Loucy (cell line): Measurements from ENCODE around the gene SV2B.

ENCODE experiments used
- H2AFZ ChIP-seq: fragments of 200-600 bp; sonication (generic); 2 replicates; pipeline ENCODE4 v1.6.0; 2016; ENCODE audit warnings: antibody characterized with exemption, mild to moderate bottlenecking, low read length, moderate library complexity
- H3F3A ChIP-seq: fragments of 200-600 bp; 2 replicates; pipeline ENCODE4 v1.6.0; 2016; ENCODE audit warnings: antibody characterized with exemption, low read depth, mild to moderate bottlenecking
- H3K27me3 ChIP-seq: fragments of 200-600 bp; sonication (generic); 2 replicates; pipeline ENCODE4 v1.6.1; 2014; ENCODE audit warnings: low read length, mild to moderate bottlenecking; ENCODE audit not compliant: insufficient read depth, poor library complexity, severe bottlenecking
- H3K36me3 ChIP-seq: fragments of 200-600 bp; sonication (generic); 2 replicates; pipeline ENCODE4 v1.6.1; 2016; ENCODE audit warnings: low read length; ENCODE audit not compliant: insufficient read depth
- H3K4me1 ChIP-seq: fragments of 200-600 bp; sonication (generic); 2 replicates; pipeline ENCODE4 v1.5.1; 2014; ENCODE audit warnings: low read length, mild to moderate bottlenecking; ENCODE audit not compliant: insufficient read depth, poor library complexity, severe bottlenecking
- H3K4me2 ChIP-seq: fragments of 200-600 bp; sonication (generic); 2 replicates; pipeline ENCODE4 v1.6.0; 2014; ENCODE audit warnings: antibody characterized with exemption, low read length, low read depth, mild to moderate bottlenecking; ENCODE audit not compliant: poor library complexity, severe bottlenecking
- H3K4me3 ChIP-seq: fragments of 200-600 bp; sonication (generic); 2 replicates; pipeline ENCODE4 v1.5.1; 2014; ENCODE audit warnings: low read length, mild to moderate bottlenecking, mixed read lengths; ENCODE audit not compliant: poor library complexity, severe bottlenecking
- H3K79me2 ChIP-seq: fragments of 200-600 bp; sonication (generic); 2 replicates; pipeline ENCODE4 v1.6.1; 2014; ENCODE audit warnings: low read length; ENCODE audit not compliant: insufficient read depth
- H3K9ac ChIP-seq: fragments of 200-600 bp; sonication (generic); 2 replicates; pipeline ENCODE4 v1.6.0; 2014; ENCODE audit warnings: mild to moderate bottlenecking, low read depth, low read length, moderate library complexity; ENCODE audit not compliant: poor library complexity, severe bottlenecking
- H3K9me2 ChIP-seq: fragments of 200-600 bp; sonication (generic); replicated peaks from 2 replicates; pipeline ENCODE4 v1.6.1; 2016; ENCODE audit warnings: low read depth, low read length, mixed read lengths
- H3K9me3 ChIP-seq: fragments of 200-600 bp; sonication (generic); 2 replicates; pipeline ENCODE4 v1.6.1; 2014; ENCODE audit warnings: mild to moderate bottlenecking, antibody characterized with exemption, low read length, low read depth; ENCODE audit not compliant: insufficient read depth
- H4K20me1 ChIP-seq: fragments of 200-600 bp; sonication (generic); 2 replicates; pipeline ENCODE4 v1.6.0; 2014; ENCODE audit warnings: antibody characterized with exemption, low read length, mild to moderate bottlenecking; ENCODE audit not compliant: insufficient read depth, poor library complexity, severe bottlenecking
- CTCF ChIP-seq: fragments of 200-600 bp; sonication (generic); conservative IDR thresholded peaks from 2 replicates; pipeline ENCODE4 v1.5.1; 2014; ENCODE audit warnings: mild to moderate bottlenecking, antibody characterized with exemption, low read length
- EZH2phosphoT487 ChIP-seq: fragments of 200-600 bp; IDR thresholded peaks from 2 replicates; pipeline ENCODE4 v1.6.1; 2018; ENCODE audit warnings: antibody characterized with exemption, mild to moderate bottlenecking, moderate library complexity, borderline replicate concordance

Gene SV2B

GRCh38 chr15:91308855-91309254 is 208.8 kb downstream of the SV2B start:
- Histone ChIP-seq H3K4me1 (peaks cover 73% of the 10 kb centered on the region), H3K4me2 (peak overlapping the region; percentile 63), H3F3A (0 out of 2 replicates have a peak, but pooled peaks cover 4% of the 10 kb centered on the region), H3K79me2 (no peaks in the 10 kb centered on the region), H3K36me3 (no peaks in the 10 kb centered on the region), H3K4me3 (peak overlapping the region; percentile 17), H3K27me3 (no peaks in the 10 kb centered on the region), H3K9me3 (no peaks in the 10 kb centered on the region), H3K9me2 (no peaks in the 10 kb centered on the region), H2AFZ (no peak overlapping the region), H4K20me1 (no peaks in the 10 kb centered on the region), H3K9ac (no peak overlapping the region)
- TF ChIP-seq CTCF (no peak), EZH2phosphoT487 (no peak)

GRCh38 chr15:91311986-91312385 is 211.9 kb downstream of the SV2B start:
- no peak for TF ChIP-seq CTCF
- TF ChIP-seq EZH2phosphoT487: no peak
- Histone ChIP-seq H3K9me3 (no peaks in the 10 kb centered on the region), H3K4me2 (peak overlapping the region; percentile 72), H3K4me3 (peak overlapping the region; percentile 65), H3K27me3 (no peaks in the 10 kb centered on the region), H2AFZ (no peak overlapping the region), H4K20me1 (no peaks in the 10 kb centered on the region), H3K9me2 (no peaks in the 10 kb centered on the region), H3K4me1 (peaks cover 86% of the 10 kb centered on the region), H3F3A (0 out of 2 replicates have a peak, but pooled peaks cover 9% of the 10 kb centered on the region), H3K9ac (peak overlapping the region; percentile 43), H3K79me2 (no peaks in the 10 kb centered on the region), H3K36me3 (no peaks in the 10 kb centered on the region)

- Histone ChIP-seq H3K4me3 (peak overlapping the region; percentile 65), H3K36me3 (no peaks in the 10 kb centered on the region), H3K9me2 (no peaks in the 10 kb centered on the region), H3K79me2 (no peaks in the 10 kb centered on the region), H4K20me1 (no peaks in the 10 kb centered on the region), H3K9me3 (no peaks in the 10 kb centered on the region), H3K9ac (peak overlapping the region; percentile 58), H3K4me1 (peaks cover 48% of the 10 kb centered on the region), H3K27me3 (no peaks in the 10 kb centered on the region), H3K4me2 (peak overlapping the region; percentile 94), H3F3A (0 out of 2 replicates have a peak, but pooled peaks cover 9% of the 10 kb centered on the region), H2AFZ (peak overlapping the region; percentile 31)
- no peak for TF ChIP-seq EZH2phosphoT487
- TF ChIP-seq CTCF: 0 out of 2 replicates have a peak, but pooled peaks have one; percentile 15
These were observed 216.1 kb downstream of the SV2B start for GRCh38 chr15:91316126-91316525.
